Hematopoietic multipotent progenitor cell treated with erythropoietin and hydrocortisone succinate and interleukin-3 and kit ligand, for 4 days (in vitro differentiated cells): ENCODE data around the gene AGO4.
A peak's percentile ranks its signal among the peaks of the same experiment; 100 is the strongest.
"Not testable (repeated sequence)": the region's sequence is repeated elsewhere in the genome, so short reads cannot be mapped to it uniquely, and the experiment has no call there.

ENCODE experiments used
- DNase-seq: peaks from one replicate; pipeline ENCODE4 v3.0.0-alpha.2; 2015

AGO4 gene

GRCh38 chr1:35807614-35808449 is at the start of gene AGO4:
TSS of gene AGO4 (plus strand) at chr1:35808016. CDS start at chr1:35808417, 401 bp downstream.
- DNase-seq, result peak; percentile 67

GRCh38 chr1:35762141-35762540 is 45.7 kb upstream of the AGO4 start:
- DNase-seq, result peak; percentile 34

GRCh38 chr1:35763201-35763600 is 44.6 kb upstream of the AGO4 start:
- DNase-seq, result no peak

- DNase-seq, result no peak
Measured at GRCh38 chr1:35764283-35764682, 43.5 kb upstream of the AGO4 start.

- peak; percentile 54 for DNase-seq
Measured at GRCh38 chr1:35768350-35769187, 39.2 kb upstream of the AGO4 start.

- DNase-seq, result peak; percentile 98
Measured at GRCh38 chr1:35769188-35769758, 38.5 kb upstream of the AGO4 start.

- DNase-seq, result no peak
Measured at GRCh38 chr1:35773711-35774110, 34.1 kb upstream of the AGO4 start.

- not testable (repeated sequence) for DNase-seq
Measured at GRCh38 chr1:35776172-35776571, 31.6 kb upstream of the AGO4 start.

GRCh38 chr1:35777109-35777508 is 30.7 kb upstream of the AGO4 start:
- DNase-seq, result no peak

GRCh38 chr1:35783055-35783583 is 24.7 kb upstream of the AGO4 start:
- no peak for DNase-seq

GRCh38 chr1:35784364-35784763 is 23.5 kb upstream of the AGO4 start:
- DNase-seq, result not testable (repeated sequence)

GRCh38 chr1:35788139-35788538 is 19.7 kb upstream of the AGO4 start:
- DNase-seq, result no peak

GRCh38 chr1:35790670-35791069 is 17.1 kb upstream of the AGO4 start:
- DNase-seq, result no peak

- no peak for DNase-seq
Measured at GRCh38 chr1:35795295-35795694, 12.5 kb upstream of the AGO4 start.

- DNase-seq, result no peak
Measured at GRCh38 chr1:35797380-35797779, 10.4 kb upstream of the AGO4 start.

- DNase-seq, result not testable (repeated sequence)
Measured at GRCh38 chr1:35798019-35798418, 9.8 kb upstream of the AGO4 start.

GRCh38 chr1:35800167-35800887 is 7.5 kb upstream of the AGO4 start:
- DNase-seq, result peak; percentile 76

GRCh38 chr1:35808450-35809113 is 766 bp downstream of the AGO4 start:
- peak; percentile 64 for DNase-seq

- DNase-seq, result no peak
Measured at GRCh38 chr1:35809114-35810095, 1.6 kb downstream of the AGO4 start.

- DNase-seq, result no peak
Measured at GRCh38 chr1:35810096-35810881, 2.5 kb downstream of the AGO4 start.
